HG03097 (cell line): ENCODE results near the gene RLN1.
"Not testable (repeated sequence)": the region's sequence is repeated elsewhere in the genome, so short reads cannot be mapped to it uniquely, and the experiment has no call there.

Source experiments
- ATAC-seq: cut with Tn5 transposase; IDR thresholded peaks from one replicate; pipeline ENCODE4 v1.9.1; 2021; ENCODE audit not compliant: unreplicated experiment, low FRiP score

RLN1 gene

DNA sequence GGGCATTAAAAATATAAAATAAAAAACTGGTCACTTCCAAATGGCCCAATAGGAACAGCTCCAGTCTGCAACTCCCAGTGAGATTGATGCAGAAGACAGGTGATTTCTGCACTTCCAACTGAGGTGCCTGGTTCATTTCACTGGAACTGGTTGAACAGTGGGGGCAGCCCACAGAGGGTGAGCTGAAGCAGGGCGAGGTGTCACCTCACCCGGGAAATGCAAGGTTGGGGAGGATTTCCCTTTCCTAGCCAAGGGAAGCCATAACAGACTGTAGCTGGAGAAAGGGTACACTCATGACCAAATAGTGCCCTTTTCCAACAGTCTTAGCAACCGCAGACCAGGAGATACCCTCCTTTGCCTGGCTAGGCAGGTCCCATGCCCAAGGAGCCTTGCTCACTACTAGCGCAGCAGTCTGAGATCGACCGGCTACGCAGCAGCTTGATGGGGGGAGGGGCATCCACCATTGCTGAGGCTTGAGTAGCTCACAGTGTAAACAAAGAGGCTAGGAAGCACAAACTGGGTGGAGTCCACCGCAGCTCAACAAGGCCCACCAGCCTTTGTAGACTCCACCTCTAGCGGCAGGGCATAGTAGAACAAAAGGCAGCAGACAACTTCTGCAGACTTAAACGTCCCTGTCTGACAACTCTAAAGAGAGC lies 12.7 kb downstream of the RLN1 start:
- no peak for ATAC-seq

DNA sequence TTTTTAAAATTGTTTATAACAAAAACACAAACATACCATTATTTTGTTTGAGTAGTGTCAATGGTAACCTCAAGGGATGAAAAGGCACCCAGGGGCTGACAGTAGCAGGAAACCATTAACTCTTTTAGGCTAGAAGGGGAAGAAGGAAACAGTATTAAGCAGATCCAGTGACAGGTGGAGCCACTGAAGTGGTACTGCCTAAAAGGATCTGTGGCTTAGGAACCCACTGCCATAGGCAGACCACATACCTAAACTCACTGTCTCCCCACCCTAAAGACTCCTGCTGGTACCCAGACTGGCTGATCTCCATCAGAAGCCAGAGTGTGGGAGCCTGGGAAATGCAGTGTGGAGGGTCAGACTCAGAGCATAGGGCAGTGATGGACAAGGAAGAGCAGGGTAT lies 13.5 kb downstream of the RLN1 start:
- no peak for ATAC-seq

DNA sequence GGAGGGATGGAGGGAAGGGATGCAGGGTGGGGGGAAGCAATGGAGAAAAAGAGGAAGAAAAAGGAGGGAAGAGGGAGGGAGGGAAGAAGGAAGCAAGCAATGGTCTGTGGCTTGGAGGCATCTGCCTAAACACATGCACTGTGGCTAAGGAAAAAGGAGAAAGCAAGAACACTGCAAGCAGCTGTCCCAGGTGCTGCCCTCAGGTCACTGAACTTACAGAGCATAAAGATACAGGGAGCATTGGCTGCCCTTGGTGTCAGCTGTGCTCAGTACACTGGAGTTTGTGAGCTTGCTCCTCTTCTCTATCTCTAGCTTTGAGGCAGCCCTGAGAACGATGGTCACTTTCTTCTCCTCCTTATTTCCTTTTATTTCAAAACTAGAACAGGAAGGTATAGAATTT lies 18.1 kb downstream of the RLN1 start:
- not testable (repeated sequence) for ATAC-seq

DNA sequence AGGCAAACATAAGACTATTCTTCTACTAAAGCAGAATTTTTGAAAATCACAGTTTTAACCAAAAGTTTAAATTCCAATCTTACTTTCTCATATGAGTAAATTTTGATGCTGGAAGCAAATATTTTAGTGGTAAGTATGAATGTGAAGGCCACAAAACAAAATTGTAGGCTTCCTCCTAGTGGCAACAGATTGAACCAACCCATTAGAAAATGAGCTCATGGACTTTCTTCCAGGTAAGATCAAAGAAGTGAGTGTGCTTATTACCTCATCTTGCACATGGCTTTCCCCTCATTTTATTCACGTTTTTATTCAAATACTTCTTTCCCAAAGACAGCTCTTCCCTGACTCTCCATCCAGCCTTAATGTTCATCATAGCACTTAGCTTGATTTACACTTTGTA lies 18.6 kb downstream of the RLN1 start:
- ATAC-seq: no peak

DNA sequence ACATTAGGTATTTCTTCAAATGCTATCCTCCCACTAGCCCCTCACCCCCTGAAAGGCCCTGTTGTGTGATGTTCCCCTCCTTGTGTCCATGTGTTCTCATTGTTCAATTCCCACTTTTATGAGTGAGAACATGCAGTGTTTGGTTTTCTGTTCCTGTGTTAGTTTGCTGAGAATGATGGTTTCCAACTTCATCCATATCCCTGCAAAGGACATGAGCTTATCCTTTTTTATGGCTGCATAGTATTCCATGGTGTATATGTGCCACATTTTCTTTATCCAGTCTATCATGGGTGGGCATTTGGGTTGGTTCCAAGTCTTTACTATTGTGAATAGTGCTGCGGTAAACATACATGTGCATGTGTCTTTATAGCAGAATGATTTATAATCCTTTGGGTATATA lies 23.3 kb downstream of the RLN1 start:
- not testable (repeated sequence) for ATAC-seq

DNA sequence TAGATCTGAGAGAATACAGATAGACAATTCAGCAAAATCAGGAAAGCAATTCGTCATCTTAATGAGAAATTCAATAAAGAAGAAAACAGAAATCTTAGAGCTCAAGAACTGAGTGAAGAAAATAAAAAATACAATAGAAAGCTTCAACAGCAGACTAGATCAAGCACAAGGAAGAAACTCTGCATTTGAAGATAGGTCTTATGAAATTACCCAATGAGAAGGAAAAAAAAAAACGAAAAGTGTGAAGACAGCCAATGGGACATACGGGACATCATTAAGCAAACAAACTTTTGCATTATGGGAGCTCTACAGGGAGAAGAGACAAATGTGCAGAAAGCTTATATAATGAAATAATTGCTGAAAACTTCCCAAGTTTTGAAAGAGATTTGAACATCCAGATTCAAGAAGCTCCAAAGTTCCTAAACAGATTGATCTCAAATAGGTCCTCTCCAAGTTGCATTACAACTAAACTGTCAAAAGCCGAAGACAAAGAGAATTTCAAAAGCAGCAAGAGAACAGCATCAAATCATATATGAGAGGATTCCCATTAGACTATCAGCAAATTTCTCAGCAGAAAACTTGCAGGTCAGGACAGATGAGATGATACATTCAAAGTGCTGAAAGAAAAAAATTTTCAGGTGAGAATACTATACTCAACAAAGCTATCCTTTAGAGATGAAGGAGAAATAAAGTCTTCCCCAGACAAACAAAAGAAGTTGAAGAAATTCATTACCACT lies 24.3 kb downstream of the RLN1 start:
- ATAC-seq: no peak

DNA sequence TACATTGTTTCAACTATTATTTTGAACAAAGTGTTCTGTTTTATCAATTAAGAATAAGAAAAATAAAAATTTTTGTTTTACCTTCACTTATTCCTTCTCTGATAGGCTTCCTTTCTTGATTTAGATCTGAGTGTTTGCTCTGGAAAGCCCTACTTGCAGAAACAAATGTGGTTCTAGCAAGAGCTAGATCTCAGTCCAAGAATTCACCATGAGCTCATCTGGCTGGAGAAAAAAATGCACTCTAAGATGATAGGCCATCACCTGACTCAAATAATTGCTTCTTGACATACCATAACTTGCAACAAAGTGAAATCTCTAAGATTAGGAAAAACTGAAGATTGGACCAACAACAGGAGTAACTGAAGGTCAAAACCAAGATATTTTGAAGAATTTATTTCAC lies 28.8 kb downstream of the RLN1 start:
- no peak for ATAC-seq

DNA sequence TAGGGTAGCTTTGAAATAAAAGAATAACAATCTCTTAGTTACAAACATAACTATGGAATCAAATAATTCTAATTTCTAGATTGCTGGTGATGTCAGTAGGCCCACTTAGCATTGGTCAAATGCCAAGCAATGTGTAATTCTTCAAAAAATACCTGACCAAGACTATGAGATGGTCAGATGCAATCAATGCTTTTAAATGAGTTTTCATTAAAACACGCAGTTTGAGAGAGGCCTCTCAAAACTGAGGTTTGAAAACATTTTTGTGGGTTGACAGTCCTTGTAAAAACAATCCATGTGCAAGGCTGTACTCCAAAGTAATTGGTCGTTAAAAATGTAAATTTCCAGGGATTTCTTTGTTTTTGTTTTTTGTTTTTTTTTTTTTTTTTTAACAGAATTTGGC lies 33.9 kb downstream of the RLN1 start:
- ATAC-seq: no peak

DNA sequence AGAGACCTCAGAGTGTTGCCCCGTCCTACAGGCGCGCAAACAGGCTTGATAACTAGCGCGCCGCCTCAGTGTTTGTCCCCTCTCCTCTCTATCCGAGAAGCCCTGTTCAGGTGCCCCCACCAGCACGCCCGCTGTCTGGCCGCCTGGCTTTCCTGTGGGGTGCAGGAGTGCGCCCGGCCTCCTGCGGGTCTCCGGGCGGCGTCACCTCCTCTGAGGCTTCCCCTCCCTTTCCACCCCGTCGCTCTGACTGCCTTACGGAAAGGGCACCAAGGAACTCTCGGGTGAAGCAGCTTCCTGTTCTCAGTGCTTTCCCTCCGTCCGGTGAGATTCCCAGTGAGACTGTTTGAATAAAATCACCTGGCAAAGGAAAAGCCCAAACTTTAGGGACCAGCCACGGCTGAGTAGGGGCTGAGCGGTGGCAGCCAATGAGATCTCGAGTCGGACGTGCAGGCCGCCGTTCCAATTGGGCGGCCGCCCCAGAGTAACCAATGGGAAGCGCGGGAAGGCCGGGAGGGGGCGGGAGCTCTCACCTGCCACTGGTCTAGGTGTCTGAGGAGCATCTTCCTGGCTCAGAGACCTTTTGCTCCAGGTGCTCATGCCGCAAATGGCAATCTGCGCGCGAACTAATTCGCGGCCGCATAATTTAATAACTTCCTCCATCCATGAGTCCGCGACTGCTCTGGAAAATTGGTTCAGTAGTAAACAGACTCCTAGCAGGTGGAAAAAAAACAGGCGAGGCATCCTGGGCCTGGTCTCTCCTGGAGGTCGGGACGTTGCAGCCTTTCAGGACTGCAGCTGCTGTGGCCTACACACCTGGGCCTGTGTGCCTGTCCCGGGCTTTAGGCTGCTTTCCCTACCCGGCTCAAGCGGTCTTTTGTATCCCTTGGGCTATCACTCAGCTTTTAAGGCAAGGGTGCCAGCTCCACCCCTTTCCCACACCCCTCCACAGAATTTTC lies 35.6 kb downstream of the RLN1 start, which contains the start of gene RLN2:
Gene RLN2, minus strand, starts transcription at position 877 of the 956 bp plus-strand sequence. Its CDS starts 136 bp downstream, at position 741.
- ATAC-seq: peak; percentile 94

DNA sequence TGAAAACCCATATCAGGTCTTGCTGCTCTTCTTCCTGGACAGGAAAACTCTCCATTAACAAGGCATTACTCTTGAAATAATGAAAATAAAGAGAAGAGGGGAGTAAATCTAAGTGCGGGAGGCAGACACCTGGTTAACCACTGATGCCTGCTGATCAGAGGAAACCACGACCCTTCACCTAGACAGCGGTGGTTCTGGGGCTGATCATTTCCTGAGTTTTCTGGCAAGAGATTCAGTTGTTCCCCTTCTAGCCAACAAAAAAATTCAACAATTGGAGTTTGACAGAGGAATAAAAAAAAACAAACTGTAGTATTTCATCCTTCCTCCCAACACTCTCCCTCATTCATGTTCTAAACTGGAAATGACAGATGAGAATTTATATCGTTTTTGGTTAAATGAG lies 38.1 kb downstream of the RLN1 start:
- no peak for ATAC-seq

DNA sequence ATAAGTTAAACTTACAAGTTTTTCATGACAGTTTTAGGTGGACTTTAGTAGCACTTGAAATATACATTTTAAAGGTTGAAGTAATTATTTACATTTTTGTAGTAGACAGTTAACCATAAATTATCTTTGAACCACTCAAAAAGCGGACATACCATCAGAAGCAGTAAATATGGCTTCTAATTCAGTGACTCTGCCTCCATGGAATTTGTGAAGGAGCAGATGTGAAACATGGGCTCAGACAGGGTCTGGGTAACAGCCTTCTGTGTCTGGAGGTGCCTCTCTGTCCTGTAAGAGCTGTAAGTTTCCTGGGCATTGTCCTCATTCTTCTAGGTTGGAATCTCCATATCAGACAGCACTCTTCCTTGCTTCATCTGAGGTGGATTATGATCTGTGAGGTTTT lies 47.5 kb downstream of the RLN1 start:
- no peak for ATAC-seq

DNA sequence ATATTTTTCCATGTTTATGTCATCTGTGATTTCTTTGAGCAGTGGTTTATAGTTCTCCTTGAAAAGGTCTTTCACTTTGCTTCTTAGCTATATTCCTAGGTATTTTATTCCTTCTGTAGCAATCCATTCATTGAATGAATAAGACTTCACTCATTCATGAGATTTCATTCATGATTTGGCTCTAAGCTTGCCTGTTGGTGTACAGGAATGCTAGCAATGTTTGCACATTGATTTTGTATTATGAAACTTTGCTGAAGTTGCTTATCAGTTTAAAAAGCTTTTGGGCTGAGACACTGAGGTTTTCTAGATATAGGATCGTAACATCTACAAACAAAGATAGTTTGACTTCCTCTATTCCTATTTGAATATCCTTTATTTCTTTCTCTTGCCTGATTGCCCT lies 51.1 kb downstream of the RLN1 start:
- no peak for ATAC-seq

DNA sequence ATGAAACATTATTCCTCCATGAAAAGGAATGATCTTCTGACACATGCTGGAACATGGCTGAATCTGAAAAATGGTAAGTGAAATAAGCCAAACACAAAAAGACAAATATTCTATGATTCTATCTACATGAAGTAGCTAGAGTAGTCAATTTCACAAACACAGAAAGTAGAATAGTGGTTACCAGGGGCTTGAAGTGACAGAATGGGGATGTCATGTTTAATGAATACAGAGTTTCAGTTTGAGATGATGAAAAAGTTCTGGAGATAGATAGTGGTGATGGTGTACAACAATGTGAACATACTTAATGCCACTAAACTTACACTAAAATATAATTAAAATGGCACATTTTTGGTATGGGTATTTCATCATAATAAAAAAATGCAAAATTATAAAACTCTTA lies 53.4 kb downstream of the RLN1 start:
- no peak for ATAC-seq
